Measurements from ENCODE around the gene RAB31.

DNA sequence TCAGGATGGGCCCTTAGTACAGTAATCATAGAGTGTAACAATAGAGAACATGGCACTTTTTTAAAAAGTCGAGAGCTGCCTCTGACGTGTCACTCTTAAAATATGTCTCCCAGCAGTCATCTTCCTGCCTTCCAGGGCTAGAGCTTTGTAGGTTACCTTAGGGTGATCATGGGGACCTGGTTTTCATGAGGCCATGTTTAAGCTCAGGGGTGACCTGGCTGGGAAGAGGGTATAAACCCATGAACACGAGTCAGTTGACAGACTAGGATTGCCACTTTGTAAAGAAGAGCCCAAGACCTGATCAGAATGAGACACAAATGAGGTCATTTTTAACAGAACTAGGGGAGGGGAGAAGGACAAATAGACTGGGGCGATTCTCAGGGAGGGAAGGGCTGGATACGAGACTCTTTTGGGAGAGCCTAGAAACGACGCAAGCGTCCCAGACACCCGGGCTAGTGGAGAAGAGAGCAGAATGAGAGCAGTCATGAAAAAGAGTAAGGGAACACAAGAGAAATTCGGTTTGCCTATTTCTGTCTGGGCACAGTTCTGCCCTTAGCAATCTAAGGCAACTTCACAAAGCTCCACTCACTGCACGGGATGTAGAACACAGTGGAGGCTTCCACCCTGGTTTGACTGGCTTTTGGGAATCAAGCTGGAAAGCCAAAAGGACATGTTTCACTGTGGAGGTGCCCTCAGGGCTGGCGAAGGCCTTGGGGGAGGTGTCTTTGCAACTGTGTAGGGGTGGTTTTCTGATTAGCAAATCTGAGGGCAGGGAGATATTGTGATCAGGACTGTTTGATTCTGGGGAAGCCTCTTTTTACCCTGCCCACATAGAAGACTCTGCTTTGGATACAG is 1.8 kb upstream of the RAB31 start:
- no peak for TF ChIP-seq ZNF664 (tag by site-specific recombination; IDR thresholded peaks at IDR 0.05)
- no peak for TF ChIP-seq ZNF510 (tag by site-specific recombination; IDR thresholded peaks at IDR 0.05; ENCODE audit: insufficient replicate concordance)
- no peak for TF ChIP-seq ZNF785 (tag by site-specific recombination; IDR thresholded peaks at IDR 0.05)
- TF ChIP-seq, protein P1, sequence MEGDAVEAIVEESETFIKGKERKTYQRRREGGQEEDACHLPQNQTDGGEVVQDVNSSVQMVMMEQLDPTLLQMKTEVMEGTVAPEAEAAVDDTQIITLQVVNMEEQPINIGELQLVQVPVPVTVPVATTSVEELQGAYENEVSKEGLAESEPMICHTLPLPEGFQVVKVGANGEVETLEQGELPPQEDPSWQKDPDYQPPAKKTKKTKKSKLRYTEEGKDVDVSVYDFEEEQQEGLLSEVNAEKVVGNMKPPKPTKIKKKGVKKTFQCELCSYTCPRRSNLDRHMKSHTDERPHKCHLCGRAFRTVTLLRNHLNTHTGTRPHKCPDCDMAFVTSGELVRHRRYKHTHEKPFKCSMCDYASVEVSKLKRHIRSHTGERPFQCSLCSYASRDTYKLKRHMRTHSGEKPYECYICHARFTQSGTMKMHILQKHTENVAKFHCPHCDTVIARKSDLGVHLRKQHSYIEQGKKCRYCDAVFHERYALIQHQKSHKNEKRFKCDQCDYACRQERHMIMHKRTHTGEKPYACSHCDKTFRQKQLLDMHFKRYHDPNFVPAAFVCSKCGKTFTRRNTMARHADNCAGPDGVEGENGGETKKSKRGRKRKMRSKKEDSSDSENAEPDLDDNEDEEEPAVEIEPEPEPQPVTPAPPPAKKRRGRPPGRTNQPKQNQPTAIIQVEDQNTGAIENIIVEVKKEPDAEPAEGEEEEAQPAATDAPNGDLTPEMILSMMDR (tag by site-specific recombination; IDR thresholded peaks at IDR 0.05), result no peak
- TF ChIP-seq ZNF266 (tag by site-specific recombination; IDR thresholded peaks at IDR 0.05; ENCODE audit: low read depth), result no peak
- TF ChIP-seq, protein P2, sequence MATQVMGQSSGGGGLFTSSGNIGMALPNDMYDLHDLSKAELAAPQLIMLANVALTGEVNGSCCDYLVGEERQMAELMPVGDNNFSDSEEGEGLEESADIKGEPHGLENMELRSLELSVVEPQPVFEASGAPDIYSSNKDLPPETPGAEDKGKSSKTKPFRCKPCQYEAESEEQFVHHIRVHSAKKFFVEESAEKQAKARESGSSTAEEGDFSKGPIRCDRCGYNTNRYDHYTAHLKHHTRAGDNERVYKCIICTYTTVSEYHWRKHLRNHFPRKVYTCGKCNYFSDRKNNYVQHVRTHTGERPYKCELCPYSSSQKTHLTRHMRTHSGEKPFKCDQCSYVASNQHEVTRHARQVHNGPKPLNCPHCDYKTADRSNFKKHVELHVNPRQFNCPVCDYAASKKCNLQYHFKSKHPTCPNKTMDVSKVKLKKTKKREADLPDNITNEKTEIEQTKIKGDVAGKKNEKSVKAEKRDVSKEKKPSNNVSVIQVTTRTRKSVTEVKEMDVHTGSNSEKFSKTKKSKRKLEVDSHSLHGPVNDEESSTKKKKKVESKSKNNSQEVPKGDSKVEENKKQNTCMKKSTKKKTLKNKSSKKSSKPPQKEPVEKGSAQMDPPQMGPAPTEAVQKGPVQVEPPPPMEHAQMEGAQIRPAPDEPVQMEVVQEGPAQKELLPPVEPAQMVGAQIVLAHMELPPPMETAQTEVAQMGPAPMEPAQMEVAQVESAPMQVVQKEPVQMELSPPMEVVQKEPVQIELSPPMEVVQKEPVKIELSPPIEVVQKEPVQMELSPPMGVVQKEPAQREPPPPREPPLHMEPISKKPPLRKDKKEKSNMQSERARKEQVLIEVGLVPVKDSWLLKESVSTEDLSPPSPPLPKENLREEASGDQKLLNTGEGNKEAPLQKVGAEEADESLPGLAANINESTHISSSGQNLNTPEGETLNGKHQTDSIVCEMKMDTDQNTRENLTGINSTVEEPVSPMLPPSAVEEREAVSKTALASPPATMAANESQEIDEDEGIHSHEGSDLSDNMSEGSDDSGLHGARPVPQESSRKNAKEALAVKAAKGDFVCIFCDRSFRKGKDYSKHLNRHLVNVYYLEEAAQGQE (tag by site-specific recombination; IDR thresholded peaks at IDR 0.05), result no peak
- no peak for TF ChIP-seq ZNF530 (tag by site-specific recombination; IDR thresholded peaks at IDR 0.05; ENCODE audit: low read depth)
- no peak for TF ChIP-seq FEZF1 (tag by site-specific recombination; IDR thresholded peaks at IDR 0.05)
